GM12878 (cell line): Measurements from ENCODE around the gene KRT24.

Experiments used
- CEBPB ChIP-seq, 2 experiments: fragments of 150-350 bp in 1 of 2; IDR thresholded peaks; 2 replicates each; pipeline ENCODE4 v1.6.1; 2012 to 2014; ENCODE audit warnings: low read depth in 2 of 2, low read length in 2 of 2, borderline replicate concordance in 1 of 2, inconsistent platforms in 1 of 2
- EZH2 ChIP-seq: IDR thresholded peaks from 2 replicates; pipeline ENCODE4 v1.6.1; 2012; ENCODE audit warnings: low read depth, mild to moderate bottlenecking, control low read depth, inconsistent platforms, low read length, borderline replicate concordance; ENCODE audit not compliant: control insufficient read depth
- NR2C2 ChIP-seq: IDR thresholded peaks from 2 replicates; pipeline ENCODE4 v1.6.1; 2011; ENCODE audit warnings: borderline replicate concordance, low read depth; ENCODE audit not compliant: control insufficient read depth, insufficient read length
- POLR2A ChIP-seq: IDR thresholded peaks from 2 replicates; pipeline ENCODE4 v1.6.1; 2011; ENCODE audit warnings: low read depth, mild to moderate bottlenecking, low read length
- SP1 ChIP-seq: IDR thresholded peaks from one replicate; pipeline ENCODE4 v1.6.1; 2011; ENCODE audit warnings: low read depth, low read length
- TF ChIP-seq, protein P1 (sequence below), 3 experiments: IDR thresholded peaks in 2 of 3; conservative IDR thresholded peaks in 1 of 3; 2 replicates each; pipeline ENCODE4 v1.5.1; 2011; ENCODE audit warnings: low read depth in 3 of 3, low read length in 3 of 3, mild to moderate bottlenecking in 3 of 3, control low read depth in 2 of 3, moderate library complexity in 2 of 3, inconsistent platforms in 1 of 3, mixed read lengths in 1 of 3; ENCODE audit not compliant: control insufficient read depth in 2 of 3, insufficient read depth in 1 of 3; ENCODE audit errors: extremely low read depth in 1 of 3

DNA sequence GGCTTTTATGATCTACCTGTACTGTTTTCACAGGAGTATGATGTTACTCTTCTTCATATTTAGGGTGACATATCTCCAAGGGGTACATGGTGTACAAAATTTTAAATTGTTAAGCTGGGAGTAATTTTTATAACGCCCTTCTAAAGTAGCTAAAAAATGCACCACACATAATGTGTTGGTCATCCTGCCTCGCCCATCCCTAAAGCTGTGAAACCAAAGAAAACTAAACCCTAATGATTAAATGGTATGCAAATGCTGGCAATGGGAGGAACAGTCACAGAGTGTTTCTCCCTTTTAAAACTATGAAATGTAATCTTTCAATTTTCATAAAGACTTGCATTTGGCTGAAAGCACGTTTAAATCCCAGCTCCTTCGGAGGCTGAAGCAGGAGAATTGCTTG is 2.0 kb upstream of the KRT24 start:
- TF ChIP-seq, protein P1, sequence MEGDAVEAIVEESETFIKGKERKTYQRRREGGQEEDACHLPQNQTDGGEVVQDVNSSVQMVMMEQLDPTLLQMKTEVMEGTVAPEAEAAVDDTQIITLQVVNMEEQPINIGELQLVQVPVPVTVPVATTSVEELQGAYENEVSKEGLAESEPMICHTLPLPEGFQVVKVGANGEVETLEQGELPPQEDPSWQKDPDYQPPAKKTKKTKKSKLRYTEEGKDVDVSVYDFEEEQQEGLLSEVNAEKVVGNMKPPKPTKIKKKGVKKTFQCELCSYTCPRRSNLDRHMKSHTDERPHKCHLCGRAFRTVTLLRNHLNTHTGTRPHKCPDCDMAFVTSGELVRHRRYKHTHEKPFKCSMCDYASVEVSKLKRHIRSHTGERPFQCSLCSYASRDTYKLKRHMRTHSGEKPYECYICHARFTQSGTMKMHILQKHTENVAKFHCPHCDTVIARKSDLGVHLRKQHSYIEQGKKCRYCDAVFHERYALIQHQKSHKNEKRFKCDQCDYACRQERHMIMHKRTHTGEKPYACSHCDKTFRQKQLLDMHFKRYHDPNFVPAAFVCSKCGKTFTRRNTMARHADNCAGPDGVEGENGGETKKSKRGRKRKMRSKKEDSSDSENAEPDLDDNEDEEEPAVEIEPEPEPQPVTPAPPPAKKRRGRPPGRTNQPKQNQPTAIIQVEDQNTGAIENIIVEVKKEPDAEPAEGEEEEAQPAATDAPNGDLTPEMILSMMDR (IDR thresholded peaks at IDR 0.05 in 2 of 3, conservative IDR thresholded peaks at IDR 0.05 in 1 of 3; ENCODE audit: control insufficient read depth in 2 of 3, extremely low read depth in 1 of 3, insufficient read depth in 1 of 3, low read depth in 3 of 3, low read length in 3 of 3), result no peak
- TF ChIP-seq NR2C2 (no peak), EZH2 (no peak), POLR2A (no peak), SP1 (no peak), CEBPB (IDR thresholded peaks at IDR 0.05; ENCODE audit: borderline replicate concordance in 1 of 2, low read depth in 2 of 2, low read length in 2 of 2) (no peak)
